Activated B cell treated with CpG ODN at 0.5 μM for 24 hours (primary cell): ENCODE results near the gene TBX18. TPM values are rescaled to one million over a fixed set of nuclear protein-coding genes. Genes with fewer than 3 reads are reported as not detected.

ENCODE experiments used
- ATAC-seq: fragments of 200-7000 bp; cut with Tn5 transposase; one replicate; pipeline ENCODE4 v1.10.0; 2021; ENCODE audit warnings: low read depth, mild to moderate bottlenecking, moderate library complexity
- CTCF ChIA-PET: fragments of 350-600 bp; sonication (Branson Sonifier 250); formaldehyde crosslinking; loops from one replicate; lab custom pipeline; 2021; ENCODE audit warnings: antibody characterized with exemption; lab: Charles Lee
- POLR2A ChIA-PET: fragments of 350-600 bp; sonication (Branson Sonifier 250); formaldehyde crosslinking; loops from one replicate; lab custom pipeline; 2021; ENCODE audit warnings: antibody characterized with exemption; lab: Charles Lee
- DNase-seq: peaks from one replicate; pipeline ENCODE4 v3.0.0; 2022
- H3K27ac Mint-ChIP-seq: one replicate; pipeline ENCODE4 v1.8.0; 2020; ENCODE audit warnings: mixed read lengths
- H3K27me3 Mint-ChIP-seq: one replicate; pipeline ENCODE4 v1.8.0; 2021; ENCODE audit warnings: mixed read lengths
- H3K36me3 Mint-ChIP-seq: one replicate; pipeline ENCODE4 v1.8.0; 2021; ENCODE audit warnings: low read depth, mixed read lengths
- H3K4me1 Mint-ChIP-seq: one replicate; pipeline ENCODE4 v1.8.0; 2021; ENCODE audit warnings: mixed read lengths
- H3K4me3 Mint-ChIP-seq: one replicate; pipeline ENCODE4 v1.8.0; 2020; ENCODE audit warnings: mild to moderate bottlenecking, mixed read lengths
- H3K9me3 Mint-ChIP-seq: one replicate; pipeline ENCODE4 v1.8.0; 2020; ENCODE audit warnings: mixed read lengths
- CTCF ChIP-seq: fragments of 200-600 bp; IDR thresholded peaks from one replicate; pipeline ENCODE4 v1.8.0; 2022; ENCODE audit warnings: antibody characterized with exemption, mild to moderate bottlenecking
- intact Hi-C: fragments of 100-400 bp; cut with micrococcal nuclease; formaldehyde crosslinking; loops from one replicate; pipeline ENCODE4 v1.15.1; 2024
- total RNA-seq: library from RNA; stranded (reverse); gene quantifications from 2 replicates; pipeline ENCODE4 v1.2.3, GENCODE V29; 2022

TBX18 gene
- total RNA-seq = not detected in 2 replicates

DNA sequence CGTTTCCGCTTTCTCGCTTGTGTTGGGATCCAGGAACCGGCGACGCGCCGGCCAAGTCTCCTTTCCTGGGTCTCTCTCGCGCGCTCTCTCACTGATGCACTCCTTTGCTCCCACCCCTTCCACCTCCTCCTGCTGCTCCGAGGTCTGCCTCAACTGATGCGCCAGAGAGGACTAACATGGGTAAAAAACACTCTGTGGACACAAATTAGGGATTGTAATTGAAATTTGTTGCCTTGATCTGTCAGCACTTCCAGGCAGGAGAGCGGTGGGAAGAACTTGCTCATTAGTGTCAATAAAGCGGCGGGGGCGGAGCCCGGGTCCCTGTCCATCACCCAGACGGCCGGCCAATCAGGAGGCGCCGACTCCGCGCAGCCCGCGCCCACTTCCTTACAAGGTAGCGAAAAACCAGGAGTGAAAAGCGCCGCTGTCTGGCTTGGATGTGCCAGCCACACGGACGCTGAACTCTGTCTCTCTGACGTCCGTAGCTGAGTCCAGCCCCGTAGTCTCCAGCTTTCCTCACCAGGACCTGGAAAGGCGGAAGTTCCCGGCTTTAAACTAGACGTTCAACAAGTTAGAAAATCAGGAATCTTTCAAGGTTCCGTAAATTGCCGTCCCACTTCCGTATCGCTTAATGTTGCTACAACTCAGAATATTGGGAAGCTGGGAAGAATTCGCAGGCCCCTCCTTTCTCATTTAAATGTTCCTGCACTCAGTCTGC lies at the start of gene TBX18:
Gene TBX18 (minus strand): TSS at position 267 of the 718 bp plus-strand sequence. CDS start 417 bp downstream, outside the sequence.
- Mint-ChIP-seq H3K9me3 (no peaks in the 10 kb centered on the region), H3K4me3 (peak within 1 kb of the TSS; percentile 33), H3K4me1 (peaks cover 12% of the 10 kb centered on the region), H3K36me3 (peaks cover 2% of the 10 kb centered on the region), H3K27me3 (peaks cover 59% of the 10 kb centered on the region), H3K27ac (no peak within 1 kb of the TSS)
- ATAC-seq (no peak), DNase-seq (no peak)
- POLR2A ChIA-PET = no interaction called here
- intact Hi-C loops = loop anchor here (10.0 kb wide), 1 partner anchor 880 kb away; no protein-coding TSS in a partner anchor
- CTCF ChIA-PET = no interaction called here
- TF ChIP-seq CTCF = no peak

- Mint-ChIP-seq H3K9me3 (no peaks in the 10 kb centered on the region), H3K4me3 (no peak overlapping the region), H3K36me3 (no peaks in the 10 kb centered on the region), H3K27ac (no peak overlapping the region), H3K4me1 (no peaks in the 10 kb centered on the region), H3K27me3 (no peaks in the 10 kb centered on the region)
- ATAC-seq (no peak), DNase-seq (no peak)
- CTCF ChIA-PET = no interaction called here
- POLR2A ChIA-PET = no interaction called here
- intact Hi-C loops = no loop called here
- no peak for TF ChIP-seq CTCF
Measured at GRCh38 chr6:84811351-84811750, 47.0 kb upstream of the TBX18 start.

DNA sequence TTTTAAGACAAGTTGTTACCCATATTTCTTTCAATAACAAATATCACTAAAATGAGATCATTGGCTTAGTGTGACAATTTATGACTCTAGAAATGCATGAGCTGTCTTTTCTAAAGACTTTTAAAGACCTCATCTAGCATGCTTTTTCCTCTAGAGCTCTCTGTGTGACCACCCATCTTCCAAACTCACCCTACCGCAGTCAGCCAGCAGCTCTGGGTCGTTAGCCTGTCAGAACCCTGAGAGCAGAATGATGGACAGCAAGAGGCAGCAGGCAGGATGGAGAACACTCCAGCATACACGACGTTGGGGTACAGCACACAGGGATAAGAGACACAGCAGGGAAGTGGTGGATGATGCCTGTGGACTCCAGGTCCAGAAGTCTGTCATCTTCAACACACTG lies 45.1 kb upstream of the TBX18 start:
- no peaks in the 10 kb centered on the region for H3K27me3 Mint-ChIP-seq
- intact Hi-C loops = no loop called here
- H3K9me3 Mint-ChIP-seq = no peaks in the 10 kb centered on the region
- CTCF ChIA-PET = no interaction called here
- no peaks in the 10 kb centered on the region for H3K36me3 Mint-ChIP-seq
- DNase-seq (no peak), ATAC-seq (no peak)
- H3K27ac Mint-ChIP-seq = no peak overlapping the region
- H3K4me1 Mint-ChIP-seq = no peaks in the 10 kb centered on the region
- TF ChIP-seq CTCF = no peak
- H3K4me3 Mint-ChIP-seq = no peak overlapping the region
- POLR2A ChIA-PET = no interaction called here

GRCh38 chr6:84808491-84809061 lies 44.2 kb upstream of the TBX18 start:
- DNase-seq = no peak
- Mint-ChIP-seq H3K9me3 (no peaks in the 10 kb centered on the region), H3K27me3 (no peaks in the 10 kb centered on the region), H3K4me3 (no peak overlapping the region), H3K4me1 (no peaks in the 10 kb centered on the region), H3K36me3 (no peaks in the 10 kb centered on the region), H3K27ac (no peak overlapping the region)
- ATAC-seq = no peak
- ChIA-PET CTCF (no interaction called here), POLR2A (no interaction called here)
- TF ChIP-seq CTCF = no peak
- intact Hi-C loops = no loop called here

GRCh38 chr6:84805145-84805544 lies 40.7 kb upstream of the TBX18 start:
- Mint-ChIP-seq H3K4me3 (no peak overlapping the region), H3K4me1 (no peaks in the 10 kb centered on the region), H3K36me3 (no peaks in the 10 kb centered on the region), H3K27me3 (no peaks in the 10 kb centered on the region), H3K9me3 (no peaks in the 10 kb centered on the region), H3K27ac (no peak overlapping the region)
- POLR2A ChIA-PET = no interaction called here
- CTCF ChIA-PET = no interaction called here
- ATAC-seq = no peak
- DNase-seq = no peak
- TF ChIP-seq CTCF = no peak
- intact Hi-C loops = no loop called here
